Neutrophil (primary cell): ENCODE data around the gene IRF8.
A peak's percentile ranks its signal among the peaks of the same experiment; 100 is the strongest.

Source experiments
- H3K27ac ChIP-seq: fragments of 200-600 bp; sonication (generic); 2 replicates; pipeline ENCODE4 v1.5.1; 2016; ENCODE audit warnings: mild to moderate bottlenecking, moderate library complexity
- H3K27me3 ChIP-seq: fragments of 200-600 bp; sonication (generic); 2 replicates; pipeline ENCODE4 v1.6.0; 2016; ENCODE audit warnings: mild to moderate bottlenecking
- H3K36me3 ChIP-seq: fragments of 200-600 bp; sonication (generic); 2 replicates; pipeline ENCODE4 v1.5.1; 2017
- H3K4me1 ChIP-seq, 2 experiments: fragments of 200-600 bp in 1 of 2; sonication (generic) in 1 of 2; 1 replicate in 1 of 2; 2 replicates in 1 of 2; pipeline versions ENCODE4 v1.5.1 to v1.6.1; 2013 to 2016; ENCODE audit warnings: low read depth in 1 of 2, low read length in 1 of 2, mild to moderate bottlenecking in 1 of 2, moderate library complexity in 1 of 2; ENCODE audit not compliant: control insufficient read depth in 1 of 2, insufficient read depth in 1 of 2
- H3K4me3 ChIP-seq, 2 experiments: fragments of 200-600 bp in 1 of 2; sonication (generic) in 1 of 2; 1 replicate in 1 of 2; 2 replicates in 1 of 2; pipeline ENCODE4 v1.5.1; 2013 to 2016; ENCODE audit warnings: low read depth in 1 of 2, low read length in 1 of 2, mild to moderate bottlenecking in 1 of 2, moderate library complexity in 1 of 2
- H3K9me3 ChIP-seq: fragments of 200-600 bp; sonication (generic); 2 replicates; pipeline ENCODE4 v1.5.1; 2016
- TF ChIP-seq, protein P1 (sequence below): fragments of 200-600 bp; sonication (generic); IDR thresholded peaks from 2 replicates; pipeline ENCODE4 v1.5.1; 2016; ENCODE audit warnings: antibody characterized with exemption

IRF8 gene

DNA sequence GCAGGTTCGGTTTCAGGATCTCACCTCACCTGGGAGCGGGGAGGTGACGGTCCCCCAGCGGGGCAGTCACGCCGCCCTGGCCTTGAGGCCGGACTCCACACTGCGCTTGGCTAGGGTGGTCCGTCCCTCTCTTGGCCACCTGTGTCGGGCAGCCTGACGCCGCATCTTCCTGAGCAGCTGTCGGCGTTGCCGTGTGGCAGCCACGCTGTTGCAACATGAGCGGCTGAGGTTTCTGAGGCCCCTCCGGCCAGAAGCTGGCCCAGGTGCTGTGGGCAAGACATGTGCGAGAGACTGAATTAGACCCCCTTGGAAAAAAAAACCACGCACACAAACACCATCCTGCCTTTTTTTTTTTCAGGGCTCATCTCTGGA is 49.2 kb downstream of the IRF8 start:
- Histone ChIP-seq H3K4me1 (peaks cover 8 to 13% of the 10 kb centered on the region in 2 experiments), H3K27me3 (peaks cover 61% of the 10 kb centered on the region), H3K27ac (no peak overlapping the region), H3K9me3 (no peaks in the 10 kb centered on the region), H3K4me3 (peak overlapping the region in 1 of 2 experiments; percentile 15), H3K36me3 (no peaks in the 10 kb centered on the region)
- TF ChIP-seq, protein P1, sequence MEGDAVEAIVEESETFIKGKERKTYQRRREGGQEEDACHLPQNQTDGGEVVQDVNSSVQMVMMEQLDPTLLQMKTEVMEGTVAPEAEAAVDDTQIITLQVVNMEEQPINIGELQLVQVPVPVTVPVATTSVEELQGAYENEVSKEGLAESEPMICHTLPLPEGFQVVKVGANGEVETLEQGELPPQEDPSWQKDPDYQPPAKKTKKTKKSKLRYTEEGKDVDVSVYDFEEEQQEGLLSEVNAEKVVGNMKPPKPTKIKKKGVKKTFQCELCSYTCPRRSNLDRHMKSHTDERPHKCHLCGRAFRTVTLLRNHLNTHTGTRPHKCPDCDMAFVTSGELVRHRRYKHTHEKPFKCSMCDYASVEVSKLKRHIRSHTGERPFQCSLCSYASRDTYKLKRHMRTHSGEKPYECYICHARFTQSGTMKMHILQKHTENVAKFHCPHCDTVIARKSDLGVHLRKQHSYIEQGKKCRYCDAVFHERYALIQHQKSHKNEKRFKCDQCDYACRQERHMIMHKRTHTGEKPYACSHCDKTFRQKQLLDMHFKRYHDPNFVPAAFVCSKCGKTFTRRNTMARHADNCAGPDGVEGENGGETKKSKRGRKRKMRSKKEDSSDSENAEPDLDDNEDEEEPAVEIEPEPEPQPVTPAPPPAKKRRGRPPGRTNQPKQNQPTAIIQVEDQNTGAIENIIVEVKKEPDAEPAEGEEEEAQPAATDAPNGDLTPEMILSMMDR, result no peak

DNA sequence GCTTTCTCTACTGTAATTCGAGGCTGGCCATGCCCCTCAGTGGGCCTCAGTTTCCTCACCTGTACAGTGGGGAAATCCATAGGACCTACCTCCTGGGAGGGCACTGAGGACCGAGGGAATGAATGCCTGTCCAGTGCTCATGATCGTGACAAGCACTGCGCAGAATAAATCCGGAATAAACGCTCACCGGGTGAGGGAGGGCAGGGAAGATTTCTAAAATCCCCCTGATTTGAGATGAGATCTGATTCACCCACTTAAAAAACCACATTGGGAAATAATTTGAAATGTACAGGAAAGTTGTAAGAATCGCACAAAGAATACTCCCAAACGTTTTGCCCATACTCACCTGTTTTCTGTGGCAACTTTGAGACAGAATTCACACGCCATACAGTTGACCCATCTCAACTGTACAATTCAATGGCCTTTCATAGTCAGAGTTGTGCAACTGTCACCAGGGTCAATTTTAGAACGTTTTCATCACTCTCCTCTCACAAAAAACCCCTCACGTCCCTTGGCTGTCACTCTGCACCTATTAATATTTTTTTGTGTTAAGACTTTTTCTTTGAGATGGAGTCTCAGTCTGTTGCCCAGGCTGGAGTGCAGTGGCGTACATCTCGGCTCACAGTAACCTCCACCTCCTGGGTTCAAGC is 49.8 kb downstream of the IRF8 start:
- no peaks in the 10 kb centered on the region for H3K9me3 ChIP-seq
- no peak overlapping the region for H3K27ac ChIP-seq
- peaks cover 61% of the 10 kb centered on the region for H3K27me3 ChIP-seq
- H3K36me3 ChIP-seq, result no peaks in the 10 kb centered on the region
- TF ChIP-seq, protein P1, result no peak
- no peak overlapping the region for H3K4me3 ChIP-seq
- H3K4me1 ChIP-seq, result peaks cover 8 to 13% of the 10 kb centered on the region in 2 experiments

DNA sequence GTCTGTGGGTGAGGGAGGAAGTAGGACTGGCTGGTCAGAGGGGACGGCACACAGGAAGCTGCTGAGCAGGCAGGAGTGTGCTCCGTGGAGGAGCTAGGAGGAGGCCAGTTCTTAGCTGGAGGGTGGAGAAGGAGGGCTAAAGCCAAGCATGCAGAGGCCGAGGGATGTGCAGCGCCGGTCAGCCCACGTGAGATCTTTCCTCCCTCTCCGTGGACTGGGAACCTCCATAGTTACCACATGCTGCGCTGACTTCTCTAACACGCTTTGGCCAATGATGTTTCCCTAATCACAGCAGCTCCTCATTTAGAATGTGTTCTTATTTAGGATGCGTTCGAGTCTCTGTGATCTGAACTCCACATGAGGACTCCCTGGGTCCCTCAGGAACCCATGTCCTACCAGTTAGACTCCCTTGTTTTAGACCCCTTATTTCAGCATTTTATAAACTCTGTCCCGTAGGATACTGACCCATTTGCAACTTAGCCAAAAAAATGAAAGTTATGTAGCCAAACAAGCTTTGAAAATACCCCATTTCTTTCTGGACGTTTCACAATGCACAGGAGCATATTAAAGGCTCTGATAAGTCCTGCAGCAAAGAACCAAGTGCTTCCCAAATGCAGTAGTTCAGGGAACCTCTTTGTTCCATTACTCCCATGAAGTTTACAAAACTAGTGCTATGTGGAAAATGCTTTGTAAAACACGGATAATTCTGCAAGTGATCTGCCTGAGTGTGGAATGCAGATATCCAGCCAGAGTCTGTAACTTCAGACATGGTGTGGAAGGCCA is 51.4 kb downstream of the IRF8 start:
- no peak overlapping the region for H3K4me3 ChIP-seq
- H3K27me3 ChIP-seq, result peaks cover 61% of the 10 kb centered on the region
- H3K27ac ChIP-seq, result no peak overlapping the region
- peaks cover 8 to 13% of the 10 kb centered on the region in 2 experiments for H3K4me1 ChIP-seq
- TF ChIP-seq, protein P1, result no peak
- no peaks in the 10 kb centered on the region for H3K9me3 ChIP-seq
- H3K36me3 ChIP-seq, result no peaks in the 10 kb centered on the region

DNA sequence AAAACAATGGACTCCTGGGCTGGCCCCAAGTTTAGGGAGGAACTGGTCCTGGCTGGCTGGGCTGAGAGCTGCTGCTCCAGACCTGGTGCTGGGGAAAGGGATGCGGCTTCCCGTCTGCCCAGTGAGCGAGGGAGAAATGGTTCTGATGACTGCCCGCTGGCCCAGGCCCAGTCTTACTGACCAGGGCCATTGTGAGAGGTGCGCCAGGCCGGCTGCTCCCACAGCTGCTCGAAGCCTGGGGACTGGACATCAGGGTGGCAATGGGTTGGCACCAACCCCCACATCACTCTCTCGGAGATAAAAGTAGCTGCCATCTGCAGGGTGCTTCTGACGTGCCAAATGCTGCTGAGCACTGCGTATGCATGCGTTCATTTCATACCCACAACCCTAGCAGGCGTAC is 53.2 kb downstream of the IRF8 start:
- Histone ChIP-seq H3K9me3 (no peaks in the 10 kb centered on the region), H3K4me3 (no peak overlapping the region), H3K36me3 (no peaks in the 10 kb centered on the region), H3K27ac (no peak overlapping the region), H3K4me1 (peaks cover 8 to 12% of the 10 kb centered on the region in 2 experiments), H3K27me3 (peaks cover 44% of the 10 kb centered on the region)
- TF ChIP-seq, protein P1, result no peak

DNA sequence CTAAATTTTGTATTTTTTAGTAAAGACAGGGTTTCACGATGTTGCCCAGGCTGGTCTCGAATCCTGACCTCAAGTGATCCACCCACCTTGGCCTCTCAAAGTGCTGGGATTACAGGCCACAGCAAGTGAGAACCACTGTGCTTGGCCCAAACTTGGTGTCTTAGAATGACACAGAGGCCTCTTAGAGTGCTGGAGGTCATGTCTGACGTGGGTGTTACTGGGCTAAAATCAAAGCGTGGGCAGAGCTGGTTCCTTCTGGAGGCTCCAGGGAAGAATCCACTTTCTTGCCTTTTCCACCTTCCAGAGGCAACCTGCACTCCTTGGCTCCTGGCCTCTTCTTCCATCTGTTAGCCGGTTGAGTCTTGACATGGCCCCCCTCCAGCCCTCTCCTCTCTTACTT is 53.8 kb downstream of the IRF8 start:
- TF ChIP-seq, protein P1, result no peak
- H3K36me3 ChIP-seq, result no peaks in the 10 kb centered on the region
- no peak overlapping the region for H3K27ac ChIP-seq
- H3K4me3 ChIP-seq, result no peak overlapping the region
- H3K27me3 ChIP-seq, result peaks cover 44% of the 10 kb centered on the region
- peaks cover 4 to 5% of the 10 kb centered on the region in 2 experiments for H3K4me1 ChIP-seq
- no peaks in the 10 kb centered on the region for H3K9me3 ChIP-seq
